ENCODE measurements around the gene KRTAP5-6.
"Not testable (repeated sequence)": the region's sequence is repeated elsewhere in the genome, so short reads cannot be mapped to it uniquely, and the experiment has no call there.

KRTAP5-6 gene

GRCh38 chr11:1689250-1690166 is 7.5 kb upstream of the KRTAP5-6 start:
- H2AFZ ChIP-seq (ENCODE audit: low read length) = not testable (repeated sequence)

DNA sequence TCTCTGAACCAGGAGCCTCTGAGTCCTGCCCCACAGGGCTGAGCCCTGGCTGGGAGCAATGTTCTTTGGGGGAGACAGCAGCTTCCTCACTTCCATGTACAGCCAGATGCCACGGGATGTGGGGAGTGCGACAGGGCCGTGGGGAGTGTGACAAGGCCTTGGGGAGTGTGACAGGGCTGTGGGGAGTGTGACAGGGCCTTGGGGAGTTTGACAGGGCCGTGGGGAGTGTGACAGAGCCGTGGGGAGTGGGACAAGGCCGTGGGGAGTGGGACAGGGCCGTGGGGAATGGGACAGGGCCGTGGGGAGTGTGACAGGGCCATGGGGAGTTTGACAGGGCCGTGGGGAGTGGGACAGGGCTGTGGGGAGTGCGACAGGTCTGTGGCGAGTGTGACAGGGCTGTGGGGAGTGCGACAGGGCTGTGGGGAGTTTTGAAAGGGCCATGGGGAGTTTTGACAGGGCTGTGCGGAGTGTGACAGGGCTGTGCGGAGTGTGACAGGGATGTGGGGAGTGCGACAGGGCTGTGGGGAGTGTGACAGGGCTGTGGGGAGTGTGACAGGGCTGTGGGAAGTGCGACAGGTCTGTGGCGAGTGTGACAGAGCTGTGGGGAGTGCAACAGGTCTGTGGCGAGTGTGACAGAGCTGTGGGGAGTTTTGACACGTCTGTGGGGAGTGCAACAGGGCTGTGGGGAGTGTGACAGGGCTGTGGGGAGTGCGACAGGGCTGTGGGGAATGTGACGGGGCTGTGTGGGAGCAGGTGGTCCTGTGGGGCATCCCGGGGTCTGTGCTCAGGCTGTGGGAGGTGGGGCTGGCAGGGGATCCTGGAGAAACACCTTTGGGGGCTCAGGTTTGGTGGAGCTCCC is 6.6 kb upstream of the KRTAP5-6 start:
- Histone ChIP-seq H3K36me3 (ENCODE audit: insufficient read depth, low read length) (no peaks in the 10 kb centered on the region), H2AFZ (ENCODE audit: low read length) (no peak overlapping the region), H4K20me1 (ENCODE audit: insufficient read depth, low read length, poor library complexity, severe bottlenecking) (no peaks in the 10 kb centered on the region), H3K4me3 (ENCODE audit: low read length, poor library complexity, severe bottlenecking) (no peak overlapping the region), H3K4me1 (ENCODE audit: insufficient read depth, low read length, poor library complexity, severe bottlenecking) (peaks cover 14% of the 10 kb centered on the region), H3K9me3 (ENCODE audit: insufficient read depth, low read depth, low read length) (no peaks in the 10 kb centered on the region), H3K4me2 (ENCODE audit: low read depth, low read length, poor library complexity, severe bottlenecking) (no peak overlapping the region), H3K9me2 (replicated peaks; ENCODE audit: low read depth, low read length) (no peaks in the 10 kb centered on the region), H3K79me2 (ENCODE audit: insufficient read depth, low read length) (no peaks in the 10 kb centered on the region), H3K9ac (ENCODE audit: low read depth, low read length, poor library complexity, severe bottlenecking) (no peak overlapping the region), H3F3A (ENCODE audit: low read depth) (no peaks in the 10 kb centered on the region), H3K27me3 (ENCODE audit: insufficient read depth, low read length, poor library complexity, severe bottlenecking) (no peaks in the 10 kb centered on the region)
- TF ChIP-seq CTCF (conservative IDR thresholded peaks at IDR 0.05; ENCODE audit: low read length) = no peak
- TF ChIP-seq EZH2phosphoT487 (IDR thresholded peaks at IDR 0.05; ENCODE audit: borderline replicate concordance) = no peak

More at GRCh38 chr11:1689250-1690166, 7.5 kb upstream of the KRTAP5-6 start:
- not testable (repeated sequence) for H3K4me1 ChIP-seq (ENCODE audit: insufficient read depth, low read length, poor library complexity, severe bottlenecking); H3K4me3 ChIP-seq (ENCODE audit: low read length, poor library complexity, severe bottlenecking); H4K20me1 ChIP-seq (ENCODE audit: insufficient read depth, low read length, poor library complexity, severe bottlenecking); H3K9ac ChIP-seq (ENCODE audit: low read depth, low read length, poor library complexity, severe bottlenecking); H3K9me2 ChIP-seq (replicated peaks; ENCODE audit: low read depth, low read length); H3F3A ChIP-seq (ENCODE audit: low read depth); H3K79me2 ChIP-seq (ENCODE audit: insufficient read depth, low read length); H3K9me3 ChIP-seq (ENCODE audit: insufficient read depth, low read depth, low read length); H3K27me3 ChIP-seq (ENCODE audit: insufficient read depth, low read length, poor library complexity, severe bottlenecking); H3K36me3 ChIP-seq (ENCODE audit: insufficient read depth, low read length); H3K4me2 ChIP-seq (ENCODE audit: low read depth, low read length, poor library complexity, severe bottlenecking)

DNA sequence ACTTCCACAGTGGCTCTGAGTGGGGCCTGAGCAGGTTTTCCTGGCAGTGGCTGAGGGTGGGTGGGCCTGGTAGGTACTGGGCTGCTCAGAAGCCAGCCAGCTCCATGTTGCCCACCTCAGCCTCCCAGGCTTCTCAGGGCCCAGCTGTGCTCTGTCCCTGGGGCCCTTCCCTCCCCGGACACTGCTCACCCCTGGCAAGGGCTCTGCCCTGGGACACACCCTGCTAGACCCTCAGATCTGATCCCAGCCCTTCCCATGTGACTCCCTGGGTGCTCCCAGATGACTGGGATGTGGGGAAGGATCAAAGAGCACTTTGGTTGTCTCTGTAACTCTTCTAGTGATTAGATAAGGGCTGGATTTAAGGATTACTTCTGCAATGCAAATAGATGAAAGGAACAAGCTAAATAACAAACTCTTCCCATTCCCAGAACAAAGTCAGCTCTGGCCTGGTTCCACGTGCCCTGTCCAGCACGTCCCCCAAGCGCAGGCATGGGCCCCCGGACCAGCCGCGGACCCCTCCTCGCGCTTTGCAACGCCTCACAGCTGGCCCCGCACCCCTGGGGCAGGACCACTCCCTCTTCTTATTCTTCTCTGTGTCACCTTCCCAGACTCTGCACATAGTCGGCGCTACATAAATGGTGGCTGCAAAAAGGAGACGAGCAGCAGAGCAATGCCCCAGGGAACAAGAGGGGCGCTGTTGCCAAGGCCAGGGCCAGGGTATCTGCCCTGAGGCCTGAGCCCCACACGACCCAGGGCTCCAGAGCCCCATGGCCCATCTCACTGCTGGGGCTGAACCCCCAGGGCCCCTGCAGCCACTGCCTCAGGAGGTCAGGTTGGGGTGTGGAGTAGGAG is 5.7 kb upstream of the KRTAP5-6 start:
- no peaks in the 10 kb centered on the region for H3K36me3 ChIP-seq (ENCODE audit: insufficient read depth, low read length)
- H3K4me2 ChIP-seq (ENCODE audit: low read depth, low read length, poor library complexity, severe bottlenecking) = no peak overlapping the region
- no peak for TF ChIP-seq EZH2phosphoT487 (IDR thresholded peaks at IDR 0.05; ENCODE audit: borderline replicate concordance)
- TF ChIP-seq CTCF (conservative IDR thresholded peaks at IDR 0.05; ENCODE audit: low read length) = no peak
- H3K9ac ChIP-seq (ENCODE audit: low read depth, low read length, poor library complexity, severe bottlenecking) = no peak overlapping the region
- no peak overlapping the region for H2AFZ ChIP-seq (ENCODE audit: low read length)
- no peaks in the 10 kb centered on the region for H3K9me3 ChIP-seq (ENCODE audit: insufficient read depth, low read depth, low read length)
- H3K9me2 ChIP-seq (replicated peaks; ENCODE audit: low read depth, low read length) = no peaks in the 10 kb centered on the region
- H4K20me1 ChIP-seq (ENCODE audit: insufficient read depth, low read length, poor library complexity, severe bottlenecking) = no peaks in the 10 kb centered on the region
- no peaks in the 10 kb centered on the region for H3F3A ChIP-seq (ENCODE audit: low read depth)
- H3K4me3 ChIP-seq (ENCODE audit: low read length, poor library complexity, severe bottlenecking) = no peak overlapping the region
- H3K79me2 ChIP-seq (ENCODE audit: insufficient read depth, low read length) = no peaks in the 10 kb centered on the region
- no peaks in the 10 kb centered on the region for H3K27me3 ChIP-seq (ENCODE audit: insufficient read depth, low read length, poor library complexity, severe bottlenecking)
- peaks cover 14% of the 10 kb centered on the region for H3K4me1 ChIP-seq (ENCODE audit: insufficient read depth, low read length, poor library complexity, severe bottlenecking)
